Lung microvascular endothelial cell (primary cell): ENCODE results near the gene RGSL1. TPM values are rescaled to one million over a fixed set of nuclear protein-coding genes. Genes with fewer than 3 reads are reported as not detected.
A peak's percentile ranks its signal among the peaks of the same experiment; 100 is the strongest.
"Not testable (repeated sequence)": the region's sequence is repeated elsewhere in the genome, so short reads cannot be mapped to it uniquely, and the experiment has no call there.

Experiments
- DNase-seq, 2 donors: peaks; one replicate each; pipeline versions ENCODE4 v3.0.0 to v3.0.0-alpha.2; 2010; ENCODE audit warnings: low read depth in 2 of 2
- total RNA-seq: library from RNA; depleted of rRNA; stranded (reverse); fragments of >200 nt; gene quantifications from 2 replicates; pipeline ENCODE4 v1.2.1, GENCODE V29; 2014

RGSL1 gene
- total RNA-seq, 1 donor from 2014 or later: not detected

DNA sequence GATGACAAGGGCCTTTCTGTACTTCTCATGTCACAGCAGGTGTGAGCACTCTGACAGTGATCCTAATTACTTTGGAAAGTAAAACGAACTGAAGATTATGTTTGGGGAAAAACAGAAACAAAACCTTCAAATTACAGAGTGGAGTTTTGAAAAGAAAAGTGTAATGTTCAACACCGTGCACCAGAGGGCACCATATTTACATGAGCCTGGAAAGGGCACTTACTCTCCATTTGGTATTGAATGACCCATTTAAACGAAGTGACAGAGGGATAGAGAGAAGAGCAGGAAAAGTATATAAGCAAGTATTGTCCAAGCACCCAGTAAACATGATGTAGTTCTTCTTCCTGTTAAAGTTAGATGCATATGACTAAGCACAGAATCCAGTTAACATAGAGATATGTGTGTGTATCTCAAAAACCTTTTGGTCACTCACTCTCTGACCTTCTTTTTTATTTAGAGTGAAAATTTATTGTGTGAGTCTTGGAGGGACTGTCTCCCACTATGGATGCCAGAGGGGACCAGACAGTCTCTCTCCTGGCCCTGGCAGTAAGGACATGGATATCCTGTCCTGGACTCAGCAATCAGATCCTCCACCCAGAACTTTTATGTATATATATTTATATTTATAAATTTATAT, 3.8 kb upstream of the RGSL1 start:
- DNase-seq: peak; percentile 50 to 59

DNA sequence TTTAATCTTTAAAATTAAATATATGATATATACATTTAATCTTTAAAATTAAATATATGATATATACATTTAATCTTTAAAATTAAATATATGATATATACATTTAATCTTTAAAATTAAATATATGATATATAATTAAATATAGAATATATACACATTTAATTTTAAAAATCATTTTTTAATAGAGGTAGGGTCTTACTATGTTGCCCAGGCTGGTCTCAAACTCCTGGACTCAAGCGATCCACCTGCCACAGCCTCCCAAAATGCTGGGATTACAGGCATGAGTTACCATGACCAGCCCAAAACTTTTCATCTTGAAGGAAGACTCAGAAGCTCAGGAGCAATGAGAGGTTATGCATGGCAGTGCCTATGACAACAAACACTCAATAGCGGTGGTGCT, 2.8 kb upstream of the RGSL1 start:
- DNase-seq: not testable (repeated sequence)

- no peak for DNase-seq
Observed at GRCh38 chr1:182447660-182448059, 2.3 kb upstream of the RGSL1 start.

- no peak for DNase-seq
Observed at GRCh38 chr1:182453631-182454030, 3.7 kb downstream of the RGSL1 start.

DNA sequence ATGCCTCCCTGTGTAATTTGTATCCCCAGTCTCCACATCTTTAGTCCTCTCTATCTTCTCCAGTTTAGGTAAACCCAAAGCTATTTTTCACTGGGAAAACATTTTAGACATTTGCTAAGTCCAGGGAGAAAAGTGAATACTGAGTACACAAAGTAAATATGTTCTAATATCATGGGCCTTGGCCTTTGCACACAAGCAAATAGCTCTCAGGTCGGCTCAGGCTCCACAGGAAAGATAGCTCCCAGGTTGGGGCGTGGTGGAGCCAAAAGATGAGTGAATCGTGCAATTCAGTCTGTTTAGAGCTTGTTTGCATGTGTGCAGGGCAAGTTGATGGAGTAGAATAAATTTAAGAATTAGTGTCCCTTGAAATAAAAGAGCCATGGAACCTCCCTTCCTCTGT, 7.9 kb downstream of the RGSL1 start:
- DNase-seq: no peak

DNA sequence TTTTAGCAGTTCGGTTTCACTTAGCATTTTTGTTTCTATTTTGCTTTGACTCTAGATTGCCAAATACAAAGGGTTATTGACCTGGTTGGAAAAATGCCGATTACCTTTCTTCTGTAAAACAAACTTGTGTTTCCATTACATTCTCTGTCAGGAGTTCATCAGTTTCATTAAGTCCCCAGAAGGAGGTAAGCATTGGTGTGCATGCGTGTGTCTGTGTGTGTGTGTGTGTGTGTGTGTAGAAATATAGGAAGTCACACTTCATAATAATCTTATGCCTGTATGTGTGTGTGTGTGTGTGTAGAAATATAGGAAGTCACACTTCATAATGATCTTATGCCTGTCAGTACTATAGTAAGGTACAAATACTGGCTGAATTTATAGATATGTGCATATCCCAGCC, 10.0 kb downstream of the RGSL1 start:
- DNase-seq: no peak

DNA sequence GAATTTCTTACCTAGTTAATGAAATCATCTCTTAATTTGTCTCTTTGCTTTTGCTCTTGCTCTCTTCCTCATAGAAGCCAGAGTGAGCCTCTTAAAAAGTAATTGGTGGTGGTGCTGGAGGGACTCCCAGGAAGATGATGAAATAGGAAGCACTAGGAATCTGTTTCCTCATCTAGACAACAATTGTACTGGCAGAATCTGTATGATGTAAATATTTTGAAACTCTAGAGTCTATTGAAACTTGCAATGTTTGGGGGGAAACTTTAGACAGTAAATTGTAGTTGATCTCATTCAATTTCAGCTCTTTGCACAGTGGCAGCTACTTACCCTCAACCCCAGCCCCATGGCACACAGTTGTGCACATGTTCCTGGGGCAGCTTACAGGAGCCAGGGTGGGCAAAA, 10.6 kb downstream of the RGSL1 start:
- DNase-seq: no peak

- no peak for DNase-seq
Observed at GRCh38 chr1:182473556-182473955, 23.6 kb downstream of the RGSL1 start.

GRCh38 chr1:182476625-182477024, 26.7 kb downstream of the RGSL1 start:
- no peak for DNase-seq

GRCh38 chr1:182478238-182478637, 28.3 kb downstream of the RGSL1 start:
- DNase-seq: no peak

DNA sequence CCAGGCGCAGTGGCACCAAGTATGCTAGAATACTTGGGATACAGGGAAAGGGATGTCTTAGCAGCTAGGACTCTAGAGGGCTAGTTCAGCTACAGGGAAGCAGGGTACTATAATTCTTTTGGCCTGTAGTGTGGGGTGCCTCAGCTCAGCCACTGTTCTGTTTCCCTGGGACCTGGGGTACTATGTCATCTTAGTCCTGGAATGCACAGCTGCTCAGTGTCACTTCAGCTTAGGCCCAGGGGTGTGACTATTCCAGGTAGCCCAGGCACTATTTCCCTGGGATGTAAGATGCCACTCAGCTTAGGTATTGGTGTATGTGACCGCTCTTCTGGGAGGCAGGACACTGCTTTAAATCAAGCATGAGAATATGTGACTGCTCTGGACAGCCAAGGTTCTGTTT, 34.1 kb downstream of the RGSL1 start:
- DNase-seq: no peak

- no peak for DNase-seq
Observed at GRCh38 chr1:182484531-182485257, 34.7 kb downstream of the RGSL1 start.

- no peak for DNase-seq
Observed at GRCh38 chr1:182485861-182486260, 35.9 kb downstream of the RGSL1 start.

DNA sequence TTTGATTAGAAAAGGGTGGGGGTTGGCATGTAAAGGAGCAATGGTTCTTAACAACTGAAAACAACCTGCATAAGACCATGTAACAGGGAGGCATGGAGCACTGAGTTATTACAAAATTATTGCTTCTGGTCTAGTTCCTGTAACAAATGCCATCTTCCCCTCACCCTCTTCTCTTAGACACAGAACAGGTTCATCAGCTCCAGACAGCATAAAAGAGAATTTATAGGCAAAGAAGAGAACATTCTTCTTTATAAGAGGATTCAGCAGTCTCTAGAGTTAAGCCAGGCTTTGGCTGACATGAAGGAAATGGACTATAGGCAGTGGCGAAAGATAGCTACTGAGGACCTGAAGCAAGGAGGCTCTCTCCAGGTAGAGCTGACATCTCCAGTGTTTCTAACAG, 38.9 kb downstream of the RGSL1 start:
- no peak for DNase-seq

- DNase-seq: no peak
Observed at GRCh38 chr1:182493063-182493462, 43.1 kb downstream of the RGSL1 start.

- DNase-seq: no peak
Observed at GRCh38 chr1:182495002-182495401, 45.1 kb downstream of the RGSL1 start.

- DNase-seq: no peak
Observed at GRCh38 chr1:182495693-182496092, 45.7 kb downstream of the RGSL1 start.

DNA sequence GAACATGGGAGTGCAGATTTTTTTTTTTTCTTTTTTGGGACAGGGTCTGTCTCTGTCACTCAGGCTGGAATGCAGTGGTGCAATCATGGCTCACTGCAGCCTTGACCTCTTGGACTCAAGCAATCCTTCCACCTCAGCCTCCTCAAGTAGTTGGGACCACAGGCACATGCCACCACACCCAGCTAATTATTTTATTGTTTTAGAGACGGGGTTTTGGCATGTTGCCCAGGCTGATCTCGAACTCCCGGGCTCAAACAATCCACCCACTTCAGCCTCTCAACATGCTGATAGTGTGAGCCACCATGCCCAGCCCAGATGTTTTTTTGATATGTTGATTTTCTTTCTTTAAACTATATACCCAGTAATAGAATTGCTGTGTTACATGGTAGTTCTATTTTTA, 57.7 kb downstream of the RGSL1 start:
- peak in 1 of 2 donors; percentile 3 for DNase-seq

GRCh38 chr1:182515556-182515955, 65.6 kb downstream of the RGSL1 start:
- no peak for DNase-seq

GRCh38 chr1:182520736-182521135, 70.8 kb downstream of the RGSL1 start:
- peak in 1 of 2 donors; percentile 9 for DNase-seq

DNA sequence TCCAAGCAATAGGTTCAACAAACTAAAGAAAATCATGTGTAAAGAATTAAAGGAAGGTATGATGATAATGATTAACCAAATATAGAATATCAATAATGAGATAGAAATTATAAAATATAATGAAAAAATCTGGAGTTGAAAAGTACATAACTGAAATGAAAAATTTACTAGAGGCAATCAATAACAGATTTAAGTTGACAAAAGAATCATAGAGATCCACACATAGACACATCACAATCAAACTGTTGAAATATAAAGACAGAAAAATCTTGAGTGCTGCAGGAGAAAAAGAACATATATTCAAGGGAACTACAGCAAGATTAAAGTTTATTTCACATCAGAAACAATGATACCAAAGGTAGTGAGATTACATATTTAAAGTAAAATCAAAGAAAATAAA, 75.4 kb downstream of the RGSL1 start:
- no peak for DNase-seq

DNA sequence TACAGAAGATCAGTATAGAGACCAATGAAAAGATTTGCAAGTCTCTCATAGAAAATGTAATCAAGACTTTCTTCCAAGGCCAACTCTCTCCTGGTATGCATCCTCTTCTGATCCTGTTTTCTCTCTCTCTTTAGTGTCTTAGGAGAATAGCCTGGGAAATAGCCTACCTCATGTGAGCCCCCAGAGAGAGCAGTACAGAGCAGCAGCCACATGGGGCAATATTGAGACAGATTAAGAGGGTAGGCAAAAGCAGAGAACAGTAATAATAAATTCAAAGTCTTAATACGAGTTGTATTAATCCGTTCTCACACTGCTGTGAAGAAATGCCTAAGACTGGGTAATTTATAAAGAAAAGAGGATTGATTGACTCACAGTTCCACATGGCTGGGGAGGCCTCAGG, 77.7 kb downstream of the RGSL1 start:
- peak in 1 of 2 donors; percentile 3 for DNase-seq

- not testable (repeated sequence) for DNase-seq
Observed at GRCh38 chr1:182528206-182528605, 78.3 kb downstream of the RGSL1 start.
